Measurements from ENCODE around the gene RFLNA. TPM values are rescaled to one million over a fixed set of nuclear protein-coding genes. Genes with fewer than 3 reads are reported as not detected.

Gene RFLNA
- total RNA-seq, 4 donors from 2014 or later = 0.15 to 1.1 (median 0.23) TPM

GRCh38 chr12:124302807-124303578, 8.1 kb downstream of the RFLNA start:
- in situ Hi-C loops (cut with MboI; ENCODE audit: low sequenced_read_pairs in 4 of 4) = no loop called here
- intact Hi-C loops (cut with DNase I; ENCODE audit: low total_unique reads) = no loop called here
- H3K4me3 ChIP-seq = no peak overlapping the region
- ATAC-seq = no peak
- no peaks in the 10 kb centered on the region for H3K4me1 ChIP-seq
- DNase-seq = no peak
- H3K36me3 ChIP-seq = no peaks in the 10 kb centered on the region
- no peak overlapping the region for H3K27ac ChIP-seq
- H3K27me3 ChIP-seq = no peaks in the 10 kb centered on the region
- H3K9me3 ChIP-seq = no peaks in the 10 kb centered on the region
- TF ChIP-seq, protein P1, sequence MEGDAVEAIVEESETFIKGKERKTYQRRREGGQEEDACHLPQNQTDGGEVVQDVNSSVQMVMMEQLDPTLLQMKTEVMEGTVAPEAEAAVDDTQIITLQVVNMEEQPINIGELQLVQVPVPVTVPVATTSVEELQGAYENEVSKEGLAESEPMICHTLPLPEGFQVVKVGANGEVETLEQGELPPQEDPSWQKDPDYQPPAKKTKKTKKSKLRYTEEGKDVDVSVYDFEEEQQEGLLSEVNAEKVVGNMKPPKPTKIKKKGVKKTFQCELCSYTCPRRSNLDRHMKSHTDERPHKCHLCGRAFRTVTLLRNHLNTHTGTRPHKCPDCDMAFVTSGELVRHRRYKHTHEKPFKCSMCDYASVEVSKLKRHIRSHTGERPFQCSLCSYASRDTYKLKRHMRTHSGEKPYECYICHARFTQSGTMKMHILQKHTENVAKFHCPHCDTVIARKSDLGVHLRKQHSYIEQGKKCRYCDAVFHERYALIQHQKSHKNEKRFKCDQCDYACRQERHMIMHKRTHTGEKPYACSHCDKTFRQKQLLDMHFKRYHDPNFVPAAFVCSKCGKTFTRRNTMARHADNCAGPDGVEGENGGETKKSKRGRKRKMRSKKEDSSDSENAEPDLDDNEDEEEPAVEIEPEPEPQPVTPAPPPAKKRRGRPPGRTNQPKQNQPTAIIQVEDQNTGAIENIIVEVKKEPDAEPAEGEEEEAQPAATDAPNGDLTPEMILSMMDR (IDR thresholded peaks at IDR 0.05 in 4 of 5, conservative IDR thresholded peaks at IDR 0.05 in 1 of 5) = no peak
- no peak for TF ChIP-seq POLR2A (IDR thresholded peaks at IDR 0.05)

GRCh38 chr12:124303579-124304313, 8.9 kb downstream of the RFLNA start:
- DNase-seq = no peak
- ATAC-seq = no peak
- Histone ChIP-seq H3K9me3 (no peaks in the 10 kb centered on the region), H3K27ac (no peak overlapping the region), H3K4me3 (no peak overlapping the region), H3K27me3 (no peaks in the 10 kb centered on the region), H3K4me1 (no peaks in the 10 kb centered on the region), H3K36me3 (no peaks in the 10 kb centered on the region)
- intact Hi-C loops (cut with DNase I; ENCODE audit: low total_unique reads) (no loop called here), in situ Hi-C loops (cut with MboI; ENCODE audit: low sequenced_read_pairs in 4 of 4) (no loop called here)
- TF ChIP-seq, protein P1 (IDR thresholded peaks at IDR 0.05 in 4 of 5, conservative IDR thresholded peaks at IDR 0.05 in 1 of 5) = no peak
- no peak for TF ChIP-seq POLR2A (IDR thresholded peaks at IDR 0.05)

GRCh38 chr12:124304314-124304790, 9.5 kb downstream of the RFLNA start:
- Histone ChIP-seq H3K27ac (no peak overlapping the region), H3K4me3 (no peak overlapping the region), H3K4me1 (no peaks in the 10 kb centered on the region), H3K36me3 (no peaks in the 10 kb centered on the region), H3K27me3 (no peaks in the 10 kb centered on the region), H3K9me3 (no peaks in the 10 kb centered on the region)
- no peak for DNase-seq
- in situ Hi-C loops (cut with MboI; ENCODE audit: low sequenced_read_pairs in 4 of 4) (no loop called here), intact Hi-C loops (cut with DNase I; ENCODE audit: low total_unique reads) (no loop called here)
- no peak for ATAC-seq
- TF ChIP-seq, protein P1 (IDR thresholded peaks at IDR 0.05 in 4 of 5, conservative IDR thresholded peaks at IDR 0.05 in 1 of 5) = no peak
- no peak for TF ChIP-seq POLR2A (IDR thresholded peaks at IDR 0.05)

DNA sequence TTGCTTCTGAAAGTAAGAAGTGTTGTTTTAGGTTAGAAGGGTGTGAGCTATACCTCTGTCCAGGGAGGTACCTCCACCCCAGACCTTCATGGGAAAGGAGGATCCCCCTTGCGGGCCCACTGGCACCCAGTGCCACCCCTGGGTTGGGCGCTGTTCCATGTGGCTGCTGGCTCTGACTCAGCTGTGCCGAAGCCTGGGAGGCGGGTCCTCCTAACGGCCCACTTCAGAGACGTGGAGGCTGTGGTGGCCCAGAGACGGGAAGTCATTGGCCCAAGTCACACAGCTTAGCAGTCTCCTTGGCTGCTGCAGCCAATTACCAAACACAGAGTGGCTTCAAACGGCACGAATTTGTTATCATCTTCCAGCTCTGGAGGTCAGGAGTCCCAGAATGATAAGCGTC, 10.2 kb downstream of the RFLNA start:
- no peak for DNase-seq
- Histone ChIP-seq H3K4me1 (no peaks in the 10 kb centered on the region), H3K36me3 (no peaks in the 10 kb centered on the region), H3K4me3 (no peak overlapping the region), H3K9me3 (no peaks in the 10 kb centered on the region), H3K27me3 (no peaks in the 10 kb centered on the region), H3K27ac (no peak overlapping the region)
- no peak for ATAC-seq
- TF ChIP-seq, protein P1 (IDR thresholded peaks at IDR 0.05 in 4 of 5, conservative IDR thresholded peaks at IDR 0.05 in 1 of 5) = no peak
- TF ChIP-seq POLR2A (IDR thresholded peaks at IDR 0.05) = no peak
- in situ Hi-C loops (cut with MboI; ENCODE audit: low sequenced_read_pairs in 4 of 4) = no loop called here
- intact Hi-C loops (cut with DNase I; ENCODE audit: low total_unique reads) = no loop called here
